HG03095 (cell line): ENCODE results near the gene FAM156A.
"Not testable (repeated sequence)": the region's sequence is repeated elsewhere in the genome, so short reads cannot be mapped to it uniquely, and the experiment has no call there.

ENCODE experiments used
- ATAC-seq: cut with Tn5 transposase; IDR thresholded peaks from one replicate; pipeline ENCODE4 v1.9.1; 2021; ENCODE audit warnings: moderate library complexity; ENCODE audit not compliant: unreplicated experiment

Gene FAM156A

GRCh38 chrX:52966993-52967738 is 8.8 kb upstream of the FAM156A start:
- ATAC-seq = not testable (repeated sequence)

- peak; percentile 12 for ATAC-seq
These were observed 643 bp upstream of the FAM156A start for GRCh38 chrX:52958961-52959360.

GRCh38 chrX:52949884-52950283 is 8.4 kb downstream of the FAM156A start:
- not testable (repeated sequence) for ATAC-seq

GRCh38 chrX:52949325-52949724 is 9.0 kb downstream of the FAM156A start:
- ATAC-seq = not testable (repeated sequence)

GRCh38 chrX:52948265-52948664 is 10.1 kb downstream of the FAM156A start:
- not testable (repeated sequence) for ATAC-seq

GRCh38 chrX:52947501-52947900 is 10.8 kb downstream of the FAM156A start:
- ATAC-seq = not testable (repeated sequence)

- ATAC-seq = not testable (repeated sequence)
These were observed 12.4 kb downstream of the FAM156A start for GRCh38 chrX:52945838-52946494.

- not testable (repeated sequence) for ATAC-seq
These were observed 16.6 kb downstream of the FAM156A start for GRCh38 chrX:52941728-52942127.

- ATAC-seq = not testable (repeated sequence)
These were observed 17.6 kb downstream of the FAM156A start for GRCh38 chrX:52940704-52941103.

GRCh38 chrX:52935470-52935784 is 22.9 kb downstream of the FAM156A start:
- ATAC-seq = not testable (repeated sequence)

- peak; percentile 93 for ATAC-seq
These were observed 23.4 kb downstream of the FAM156A start for GRCh38 chrX:52934704-52935469.

GRCh38 chrX:52933976-52934703 is 24.2 kb downstream of the FAM156A start:
- ATAC-seq = peak; percentile 12

- ATAC-seq = no peak
These were observed 25.1 kb downstream of the FAM156A start for GRCh38 chrX:52933213-52933612.

GRCh38 chrX:52930214-52930613 is 28.1 kb downstream of the FAM156A start:
- ATAC-seq = not testable (repeated sequence)

- ATAC-seq = peak; percentile 46
These were observed 34.5 kb downstream of the FAM156A start for GRCh38 chrX:52923781-52924241.

GRCh38 chrX:52914704-52915103 is 43.6 kb downstream of the FAM156A start:
- ATAC-seq = not testable (repeated sequence)

- not testable (repeated sequence) for ATAC-seq
These were observed 44.6 kb downstream of the FAM156A start for GRCh38 chrX:52913681-52914080.

GRCh38 chrX:52909313-52909969 is 48.9 kb downstream of the FAM156A start:
- ATAC-seq = not testable (repeated sequence)

GRCh38 chrX:52907900-52908299 is 50.4 kb downstream of the FAM156A start:
- not testable (repeated sequence) for ATAC-seq

- ATAC-seq = not testable (repeated sequence)
These were observed 51.2 kb downstream of the FAM156A start for GRCh38 chrX:52907137-52907536.
